ENCODE measurements around the gene KCNC3. TPM values are rescaled to one million over a fixed set of nuclear protein-coding genes. Genes with fewer than 3 reads are reported as not detected.

Gene KCNC3
- total and polyA plus RNA-seq, 2 donors (not counting 3 experiments of a cell fraction or from before 2014, with no cell fraction given), result 0.22 to 0.91 TPM

- no peak for FAIRE-seq
- CTCF ChIA-PET, result no interaction called here
These were observed 9.1 kb downstream of the KCNC3 start for GRCh38 chr19:50320051-50320450.

More at GRCh38 chr19:50320051-50320450, 9.1 kb downstream of the KCNC3 start:
- no peaks in the 10 kb centered on the region for H3K36me3 ChIP-seq (ENCODE audit: control insufficient read depth in 2 of 2, extremely low read depth in 1 of 2, insufficient read depth in 2 of 2, low read length in 2 of 2)
- no peaks in the 10 kb centered on the region for H3K79me2 ChIP-seq (ENCODE audit: control insufficient read depth, insufficient read depth, low read length)
- TF ChIP-seq EZH2 (IDR thresholded peaks at IDR 0.05; ENCODE audit: borderline replicate concordance, low read depth, low read length, severe bottlenecking) (no peak), JUN (IDR thresholded peaks at IDR 0.05; ENCODE audit: borderline replicate concordance, insufficient read depth, insufficient read length, low read depth) (no peak), MYC (IDR thresholded peaks at IDR 0.05; ENCODE audit: low read depth, low read length) (no peak), FOS (IDR thresholded peaks at IDR 0.05; ENCODE audit: borderline replicate concordance, insufficient read depth, low read length) (no peak), POLR2AphosphoS5 (IDR thresholded peaks at IDR 0.05; ENCODE audit: insufficient read depth, low read depth, low read length) (no peak), POLR2A (IDR thresholded peaks at IDR 0.05; ENCODE audit: low read depth, low read length) (no peak), GATA2 (IDR thresholded peaks at IDR 0.05; ENCODE audit: insufficient read depth, insufficient read length, low read depth, low read length) (no peak), MAX (IDR thresholded peaks at IDR 0.05; ENCODE audit: insufficient read depth, insufficient read length) (no peak), CTCF (IDR thresholded peaks at IDR 0.05; ENCODE audit: extremely low read depth in 1 of 2, insufficient read depth in 1 of 2, low read depth in 1 of 2, low read length in 2 of 2) (no peak)
- H4K20me1 ChIP-seq (replicated peaks; ENCODE audit: control insufficient read depth, extremely low read depth, insufficient read depth, low read length), result no peaks in the 10 kb centered on the region
- dilution Hi-C loops (cut with MboI; ENCODE audit: extremely low pct_ligation_motif_present, low sequenced_read_pairs), result no loop called here
- POLR2A ChIA-PET, result no interaction called here
- H3K27ac ChIP-seq (ENCODE audit: insufficient read depth, low read depth, low read length), result no peak overlapping the region
- no peak overlapping the region for H3K4me3 ChIP-seq (replicated peaks in 1 of 3; ENCODE audit: insufficient read depth in 1 of 3, low read depth in 1 of 3, low read length in 3 of 3)
- no peaks in the 10 kb centered on the region for H3K9me3 ChIP-seq (replicated peaks; ENCODE audit: control insufficient read depth, insufficient read depth, low read length)
- DNase-seq (ENCODE audit: low read depth, low spot score), result no peak
- H3K4me2 ChIP-seq (ENCODE audit: insufficient read depth, low read length), result no peak overlapping the region
- intact Hi-C loops (cut with micrococcal nuclease), result no loop called here
- no peak overlapping the region for H2AFZ ChIP-seq (ENCODE audit: low read depth, low read length)
- H3K9ac ChIP-seq (replicated peaks; ENCODE audit: extremely low read depth, insufficient read depth, low read length), result no peak overlapping the region
- peaks cover 7% of the 10 kb centered on the region in 2 experiments for H3K27me3 ChIP-seq (ENCODE audit: control insufficient read depth in 2 of 2, insufficient read depth in 2 of 2, low read length in 2 of 2)
- H3K9me1 ChIP-seq (replicated peaks; ENCODE audit: control insufficient read depth, extremely low read depth, insufficient read depth, low read length), result no peaks in the 10 kb centered on the region
- no TSS peak for BruUV-seq (replicated peaks)
- no peaks in the 10 kb centered on the region for H3K4me1 ChIP-seq (ENCODE audit: control insufficient read depth, extremely low read depth, insufficient read depth, low read length)

Data from endothelial cell of umbilical vein (primary cell).